Kidney epithelial cell (primary cell): ENCODE results near the gene PPP1R16B. TPM values are rescaled to one million over a fixed set of nuclear protein-coding genes. Genes with fewer than 3 reads are reported as not detected.

Experiments used
- DNase-seq: peaks from one replicate; pipeline ENCODE4 v3.0.0-alpha.2; 2010; ENCODE audit warnings: low read depth
- H3K27me3 ChIP-seq: 2 replicates; pipeline ENCODE4 v1.6.0; 2011; ENCODE audit warnings: low read length; ENCODE audit not compliant: control insufficient read depth, insufficient read depth
- H3K36me3 ChIP-seq: 2 replicates; pipeline ENCODE4 v1.5.1; 2011; ENCODE audit warnings: low read length; ENCODE audit not compliant: control insufficient read depth, insufficient read depth
- H3K4me3 ChIP-seq: 2 replicates; pipeline ENCODE4 v1.5.1; 2011; ENCODE audit warnings: low read depth, mild to moderate bottlenecking, control low read depth, low read length
- CTCF ChIP-seq: IDR thresholded peaks from 2 replicates; pipeline ENCODE4 v1.5.1; 2011; ENCODE audit warnings: mild to moderate bottlenecking, moderate library complexity, low read length, control low read depth, inconsistent platforms; ENCODE audit not compliant: insufficient read depth, poor library complexity, severe bottlenecking
- total RNA-seq: library from RNA; depleted of rRNA; stranded (reverse); fragments of >200 nt; gene quantifications from 2 replicates; pipeline ENCODE4 v1.2.3, GENCODE V29; 2015

Gene PPP1R16B
- total RNA-seq, 1 donor from 2014 or later, result 0.13 TPM

DNA sequence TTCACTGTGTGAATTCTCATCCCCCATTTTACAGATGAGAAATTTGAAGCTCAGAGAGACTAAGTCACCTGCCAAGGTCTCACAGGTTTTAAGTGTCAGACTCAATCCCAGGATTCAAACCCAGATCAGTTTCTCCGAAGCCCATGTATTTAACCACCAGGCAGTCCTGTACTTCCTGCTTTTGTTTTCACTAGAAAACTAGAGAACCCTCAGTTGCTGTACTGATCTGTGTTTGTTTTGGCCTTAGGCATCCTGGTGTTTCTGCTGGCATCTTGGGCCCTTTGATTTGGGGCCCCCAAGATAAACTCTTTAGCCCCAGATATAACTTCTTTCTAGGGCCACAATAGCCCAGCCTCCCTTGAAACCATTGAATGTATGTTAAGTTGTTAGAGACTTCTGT, 36.5 kb downstream of the PPP1R16B start:
- DNase-seq, result no peak
- H3K4me3 ChIP-seq, result no peak overlapping the region
- no peaks in the 10 kb centered on the region for H3K36me3 ChIP-seq
- TF ChIP-seq CTCF, result no peak
- H3K27me3 ChIP-seq, result peaks cover 4% of the 10 kb centered on the region

- peaks cover 4% of the 10 kb centered on the region for H3K27me3 ChIP-seq
- no peak for DNase-seq
- H3K36me3 ChIP-seq, result no peaks in the 10 kb centered on the region
- TF ChIP-seq CTCF, result no peak
- no peak overlapping the region for H3K4me3 ChIP-seq
Observed at GRCh38 chr20:38842558-38842981, 37.1 kb downstream of the PPP1R16B start.

DNA sequence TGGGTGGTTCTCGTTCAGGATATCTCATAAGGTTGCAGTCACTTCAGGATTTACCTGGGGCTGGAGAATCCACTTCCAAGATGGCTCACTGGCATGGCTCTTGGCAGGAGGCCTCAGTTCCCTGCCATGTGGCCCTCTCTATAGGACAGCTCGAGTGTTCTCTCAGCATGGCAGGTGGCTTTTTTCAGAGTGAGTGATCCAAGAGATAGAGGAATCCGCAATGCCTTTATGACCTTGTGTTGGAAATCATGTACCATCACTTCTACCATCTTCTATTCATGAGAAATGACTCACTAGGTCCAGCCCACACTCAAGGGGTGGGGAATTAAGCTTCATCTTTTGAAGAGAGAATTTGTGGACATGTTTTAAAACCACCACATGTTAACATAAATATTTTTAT, 37.8 kb downstream of the PPP1R16B start:
- DNase-seq, result no peak
- no peak overlapping the region for H3K4me3 ChIP-seq
- no peak for TF ChIP-seq CTCF
- H3K27me3 ChIP-seq, result peaks cover 4% of the 10 kb centered on the region
- H3K36me3 ChIP-seq, result no peaks in the 10 kb centered on the region

DNA sequence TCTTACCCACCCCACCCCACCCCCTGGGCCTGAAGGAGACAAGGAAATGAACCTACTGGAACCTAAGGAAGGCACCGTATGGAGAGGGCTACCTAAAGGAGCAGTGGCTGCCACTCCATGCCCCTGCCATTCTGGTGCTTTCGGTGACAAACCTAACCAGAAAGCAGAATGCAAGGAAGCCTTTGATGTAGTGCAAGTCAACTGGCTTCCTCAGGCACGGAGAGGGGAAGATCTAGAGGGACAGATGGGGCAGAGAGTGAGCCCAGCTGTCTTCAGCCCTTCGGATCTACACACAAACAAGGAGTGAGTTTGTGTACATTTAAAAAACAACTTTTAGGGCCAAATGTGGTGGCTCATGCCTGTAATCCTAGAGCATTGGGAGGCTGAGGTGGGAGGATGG, 39.5 kb downstream of the PPP1R16B start:
- Histone ChIP-seq H3K27me3 (peaks cover 2% of the 10 kb centered on the region), H3K4me3 (no peak overlapping the region)
- TF ChIP-seq CTCF, result no peak

DNA sequence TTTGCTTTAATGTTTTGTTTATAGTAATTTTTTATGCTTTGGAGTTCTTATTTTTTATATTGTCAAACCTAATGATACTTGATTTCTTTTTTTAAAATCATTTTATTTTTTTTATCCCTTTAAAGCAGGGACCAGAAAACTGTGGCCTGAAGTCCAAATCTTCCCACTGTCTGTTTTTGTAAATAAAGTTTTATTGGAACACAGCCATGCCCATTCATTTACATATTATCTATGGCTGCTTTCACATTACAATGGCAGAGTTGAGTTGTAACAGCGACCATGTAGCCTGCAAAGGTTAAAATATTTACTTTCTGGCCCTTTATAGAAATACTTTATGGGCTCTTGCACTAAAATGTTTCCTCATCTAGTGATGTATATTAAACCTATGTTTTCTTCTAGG, 42.3 kb downstream of the PPP1R16B start:
- no peak for DNase-seq
- Histone ChIP-seq H3K4me3 (no peak overlapping the region), H3K27me3 (no peaks in the 10 kb centered on the region), H3K36me3 (no peaks in the 10 kb centered on the region)
- no peak for TF ChIP-seq CTCF

More for the DNA sequence above, 39.5 kb downstream of the PPP1R16B start:
- no peak for DNase-seq
- no peaks in the 10 kb centered on the region for H3K36me3 ChIP-seq

- H3K36me3 ChIP-seq, result no peaks in the 10 kb centered on the region
- H3K27me3 ChIP-seq, result no peaks in the 10 kb centered on the region
- TF ChIP-seq CTCF, result no peak
- no peak overlapping the region for H3K4me3 ChIP-seq
- DNase-seq, result no peak
Observed at GRCh38 chr20:38853759-38854158, 48.3 kb downstream of the PPP1R16B start.
